Measurements from ENCODE around the gene MGAT3. TPM values are rescaled to one million over a fixed set of nuclear protein-coding genes. Genes with fewer than 3 reads are reported as not detected.
A peak's percentile ranks its signal among the peaks of the same experiment; 100 is the strongest.

Gene MGAT3
- total and polyA plus RNA-seq, 9 of the 15 experiments (the other 6 are each of a cell fraction or from before 2014, with no cell fraction given) = 0.10 to 11.5 (median 4.6) TPM

- TF ChIP-seq, protein P1, sequence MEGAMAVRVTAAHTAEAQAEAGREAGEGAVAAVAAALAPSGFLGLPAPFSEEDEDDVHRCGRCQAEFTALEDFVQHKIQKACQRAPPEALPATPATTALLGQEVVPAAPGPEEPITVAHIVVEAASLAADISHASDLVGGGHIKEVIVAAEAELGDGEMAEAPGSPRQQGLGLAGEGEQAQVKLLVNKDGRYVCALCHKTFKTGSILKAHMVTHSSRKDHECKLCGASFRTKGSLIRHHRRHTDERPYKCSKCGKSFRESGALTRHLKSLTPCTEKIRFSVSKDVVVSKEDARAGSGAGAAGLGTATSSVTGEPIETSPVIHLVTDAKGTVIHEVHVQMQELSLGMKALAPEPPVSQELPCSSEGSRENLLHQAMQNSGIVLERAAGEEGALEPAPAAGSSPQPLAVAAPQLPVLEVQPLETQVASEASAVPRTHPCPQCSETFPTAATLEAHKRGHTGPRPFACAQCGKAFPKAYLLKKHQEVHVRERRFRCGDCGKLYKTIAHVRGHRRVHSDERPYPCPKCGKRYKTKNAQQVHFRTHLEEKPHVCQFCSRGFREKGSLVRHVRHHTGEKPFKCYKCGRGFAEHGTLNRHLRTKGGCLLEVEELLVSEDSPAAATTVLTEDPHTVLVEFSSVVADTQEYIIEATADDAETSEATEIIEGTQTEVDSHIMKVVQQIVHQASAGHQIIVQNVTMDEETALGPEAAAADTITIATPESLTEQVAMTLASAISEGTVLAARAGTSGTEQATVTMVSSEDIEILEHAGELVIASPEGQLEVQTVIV (CRISPR knock-in tag; IDR thresholded peaks at IDR 0.05; ENCODE audit: borderline replicate concordance) = no peak
- TF ChIP-seq, protein P2, sequence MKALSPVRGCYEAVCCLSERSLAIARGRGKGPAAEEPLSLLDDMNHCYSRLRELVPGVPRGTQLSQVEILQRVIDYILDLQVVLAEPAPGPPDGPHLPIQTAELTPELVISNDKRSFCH (CRISPR knock-in tag; IDR thresholded peaks at IDR 0.05) = no peak
- TF ChIP-seq, protein P2 (tag; IDR thresholded peaks at IDR 0.05) = no peak
- TF ChIP-seq ZNF282 (CRISPR knock-in tag; IDR thresholded peaks at IDR 0.05) = 0 out of 2 replicates have a peak, but pooled peaks have one; percentile 44
- TF ChIP-seq ZNF592 (IDR thresholded peaks at IDR 0.05) = no peak
- TF ChIP-seq TBP (optimal IDR thresholded peaks at IDR 0.05; ENCODE audit: low read depth, low read length) = peak; percentile 98
- TF ChIP-seq, protein P3, sequence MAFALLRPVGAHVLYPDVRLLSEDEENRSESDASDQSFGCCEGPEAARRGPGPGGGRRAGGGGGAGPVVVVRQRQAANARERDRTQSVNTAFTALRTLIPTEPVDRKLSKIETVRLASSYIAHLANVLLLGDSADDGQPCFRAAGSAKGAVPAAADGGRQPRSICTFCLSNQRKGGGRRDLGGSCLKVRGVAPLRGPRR (CRISPR knock-in tag; IDR thresholded peaks at IDR 0.05) = no peak
- no peak for TF ChIP-seq TCF7L2 (IDR thresholded peaks at IDR 0.05; ENCODE audit: low read depth, low read length)
- no peak for TF ChIP-seq JUN (IDR thresholded peaks at IDR 0.05; ENCODE audit: borderline replicate concordance, low read depth, low read length)
- peak; percentile 82; the same call in 1 of the 2 replicates for TF ChIP-seq JUN (CRISPR knock-in tag; IDR thresholded peaks at IDR 0.05; ENCODE audit: borderline replicate concordance)
- TF ChIP-seq NELFE (IDR thresholded peaks at IDR 0.05; ENCODE audit: insufficient read depth, insufficient read length) = no peak
- TF ChIP-seq CREB3L1 (IDR thresholded peaks at IDR 0.05; ENCODE audit: borderline replicate concordance, low read depth) = peak; percentile 92; the same call in 1 of the 2 replicates
- no peak for TF ChIP-seq ZNF41 (CRISPR knock-in tag; conservative IDR thresholded peaks at IDR 0.05)
- TF ChIP-seq ZNF551 (CRISPR knock-in tag; IDR thresholded peaks at IDR 0.05) = no peak
- no peak for TF ChIP-seq ZNF124 (CRISPR knock-in tag; IDR thresholded peaks at IDR 0.05)
These were observed 63.7 kb downstream of the MGAT3 start, which contains the start of gene ATF4 (continued) for GRCh38 chr22:39520226-39521105.
